ENCODE measurements around the gene SUPT4H1.

The SUPT4H1 gene

GRCh38 chr17:58380207-58381123 lies 28.5 kb upstream of the SUPT4H1 start:
- DNase-seq (ENCODE audit: low spot score), result no peak
- in situ Hi-C loops (cut with MboI; ENCODE audit: low sequenced_read_pairs, unreplicated experiment), result no loop called here
- no peak for TF ChIP-seq CTCF (IDR thresholded peaks at IDR 0.05; ENCODE audit: borderline replicate concordance, control extremely low read depth, extremely low read depth, insufficient read depth, missing control alignments)

- in situ Hi-C loops (cut with MboI; ENCODE audit: low sequenced_read_pairs, unreplicated experiment), result no loop called here
- DNase-seq (ENCODE audit: low spot score), result no peak
- TF ChIP-seq CTCF (IDR thresholded peaks at IDR 0.05; ENCODE audit: borderline replicate concordance, control extremely low read depth, extremely low read depth, insufficient read depth, missing control alignments), result no peak
These were observed 27.5 kb upstream of the SUPT4H1 start for GRCh38 chr17:58379511-58379824.

GRCh38 chr17:58378733-58379510 lies 26.9 kb upstream of the SUPT4H1 start:
- no peak for TF ChIP-seq CTCF (IDR thresholded peaks at IDR 0.05; ENCODE audit: borderline replicate concordance, control extremely low read depth, extremely low read depth, insufficient read depth, missing control alignments)
- DNase-seq (ENCODE audit: low spot score), result no peak
- in situ Hi-C loops (cut with MboI; ENCODE audit: low sequenced_read_pairs, unreplicated experiment), result no loop called here

GRCh38 chr17:58377661-58378060 lies 25.7 kb upstream of the SUPT4H1 start:
- no peak for TF ChIP-seq CTCF (IDR thresholded peaks at IDR 0.05; ENCODE audit: borderline replicate concordance, control extremely low read depth, extremely low read depth, insufficient read depth, missing control alignments)
- in situ Hi-C loops (cut with MboI; ENCODE audit: low sequenced_read_pairs, unreplicated experiment), result no loop called here
- DNase-seq (ENCODE audit: low spot score), result no peak

- in situ Hi-C loops (cut with MboI; ENCODE audit: low sequenced_read_pairs, unreplicated experiment), result no loop called here
- DNase-seq (ENCODE audit: low spot score), result no peak
These were observed 25.1 kb upstream of the SUPT4H1 start for GRCh38 chr17:58377093-58377601.

More at GRCh38 chr17:58377093-58377601, 25.1 kb upstream of the SUPT4H1 start:
- TF ChIP-seq CTCF (IDR thresholded peaks at IDR 0.05; ENCODE audit: borderline replicate concordance, control extremely low read depth, extremely low read depth, insufficient read depth, missing control alignments), result no peak
